CD4-positive, alpha-beta T cell treated with Interleukin-4 for 4 hours (primary cell): ENCODE results near the gene ZDHHC14.

ENCODE experiments used
- DNase-seq: peaks from one replicate; pipeline ENCODE4 v3.0.0-alpha.2; 2020

Gene ZDHHC14

DNA sequence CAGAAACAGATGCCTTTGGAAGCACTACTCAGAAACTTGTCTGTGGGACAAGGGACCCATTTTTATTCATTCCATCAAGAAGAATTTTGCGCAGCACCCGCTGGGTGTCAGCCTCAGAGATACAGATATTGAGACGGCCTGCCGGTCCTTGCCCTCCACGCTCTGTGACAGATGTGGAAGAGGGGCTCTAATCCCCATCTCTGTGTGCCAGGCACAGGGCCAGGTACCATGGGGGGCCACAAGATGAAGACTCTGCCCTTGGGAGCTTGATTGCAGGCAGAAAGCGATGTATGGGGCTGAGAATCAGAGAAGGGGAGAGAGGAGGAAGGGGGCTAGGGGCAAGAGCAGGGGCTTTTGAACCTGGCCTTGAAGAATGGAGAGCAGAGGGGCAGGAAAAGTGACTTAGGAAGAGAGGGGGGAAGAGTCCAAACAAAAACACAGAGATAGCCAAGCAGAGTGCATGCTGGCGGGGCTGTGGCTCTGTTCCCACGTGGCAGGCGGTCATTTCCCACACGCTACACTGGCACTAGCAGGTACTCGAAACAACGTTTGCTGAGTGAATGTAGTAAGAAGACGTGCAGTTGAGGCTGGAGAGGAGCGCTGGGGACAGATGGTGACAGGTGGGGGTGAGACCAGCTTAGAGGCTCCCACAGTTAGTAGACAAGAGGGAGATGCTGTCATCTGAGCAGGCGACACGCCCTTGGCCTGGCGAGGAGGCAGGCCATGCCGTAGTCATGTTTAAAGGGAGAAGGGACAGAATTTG lies 271.8 kb downstream of the ZDHHC14 start:
- DNase-seq = no peak

DNA sequence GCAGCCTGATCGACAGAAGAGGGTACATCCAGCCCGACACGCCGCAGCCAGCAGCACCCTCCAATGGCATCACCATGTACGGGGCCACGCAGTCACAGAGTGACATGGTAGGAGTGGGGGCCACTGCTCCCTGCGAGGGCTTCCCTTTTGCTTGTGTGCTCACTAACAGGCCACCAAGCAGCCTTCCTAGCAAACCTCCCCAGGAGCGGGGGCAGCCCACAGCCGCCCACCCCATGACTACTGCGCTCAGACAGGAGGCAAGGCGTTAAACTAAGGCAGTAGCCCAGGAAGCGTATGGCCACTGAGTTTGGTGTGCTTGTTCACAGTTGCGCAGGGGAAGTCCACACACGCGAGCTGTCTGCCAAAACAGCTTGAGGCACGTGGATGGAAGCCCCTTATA lies 272.5 kb downstream of the ZDHHC14 start:
- no peak for DNase-seq

DNA sequence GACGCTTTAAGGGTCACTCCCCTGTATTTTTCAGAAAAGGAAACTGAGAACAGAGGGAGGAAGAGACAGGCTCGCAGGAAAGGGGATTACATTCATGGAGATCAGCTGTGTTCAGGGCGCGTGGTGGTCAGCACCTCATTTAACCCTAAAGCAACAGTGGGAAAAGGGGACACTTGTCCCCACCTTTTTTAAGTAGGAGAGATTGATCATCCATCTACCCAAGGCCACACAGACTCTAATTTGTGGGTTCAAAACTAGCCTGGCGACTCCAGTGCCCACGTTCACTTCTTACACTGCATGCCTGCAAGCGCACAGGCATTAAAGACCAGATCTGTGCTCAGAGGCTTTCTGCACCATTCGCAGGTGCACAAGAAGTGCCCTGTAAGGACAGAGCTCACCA lies 274.1 kb downstream of the ZDHHC14 start:
- DNase-seq = no peak

DNA sequence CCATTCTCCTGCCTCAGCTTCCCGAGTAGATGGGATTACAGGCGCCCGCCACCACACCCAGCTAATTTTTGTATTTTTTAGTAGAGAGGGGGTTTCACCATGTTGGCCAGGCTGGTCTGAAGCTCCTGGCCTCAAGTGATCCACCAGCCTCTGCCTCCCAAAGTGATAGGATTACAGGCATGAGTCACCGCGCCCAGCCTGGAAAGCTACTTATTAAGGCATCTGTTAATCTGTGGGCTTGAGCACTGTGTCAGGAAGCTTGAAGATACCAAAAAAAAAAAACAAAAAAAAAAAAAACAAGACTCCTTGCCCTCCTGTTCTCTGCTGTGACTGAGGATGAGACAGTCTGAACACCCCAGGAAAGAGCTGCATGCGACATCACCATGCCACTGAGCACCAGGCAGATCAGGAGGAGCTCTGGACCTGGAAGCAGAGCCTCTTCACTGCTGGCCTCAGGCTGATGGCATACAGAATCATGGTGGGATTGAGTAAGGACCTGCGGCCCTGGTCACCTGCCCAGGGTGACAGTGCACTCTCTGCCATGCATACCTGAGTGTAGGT lies 275.5 kb downstream of the ZDHHC14 start:
- DNase-seq = no peak

DNA sequence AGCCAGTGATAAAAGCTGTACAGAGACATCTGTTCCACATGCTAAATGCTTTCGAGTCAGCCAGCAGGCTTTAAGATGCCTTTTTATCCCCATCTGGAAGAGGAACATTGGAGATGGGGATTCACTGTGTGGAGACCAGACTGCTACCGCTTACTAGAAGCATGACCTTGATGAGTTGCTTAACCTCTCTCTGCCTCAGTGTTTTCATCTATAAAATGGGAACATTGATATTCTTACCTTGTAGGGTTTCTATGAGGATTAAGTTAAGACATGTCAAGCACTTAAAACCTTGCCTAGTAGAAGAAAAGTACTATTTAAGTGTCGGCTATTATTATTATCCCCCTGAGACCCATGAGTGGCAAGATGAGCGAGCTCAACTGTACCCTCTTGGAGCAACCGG lies 276.8 kb downstream of the ZDHHC14 start:
- DNase-seq = no peak

DNA sequence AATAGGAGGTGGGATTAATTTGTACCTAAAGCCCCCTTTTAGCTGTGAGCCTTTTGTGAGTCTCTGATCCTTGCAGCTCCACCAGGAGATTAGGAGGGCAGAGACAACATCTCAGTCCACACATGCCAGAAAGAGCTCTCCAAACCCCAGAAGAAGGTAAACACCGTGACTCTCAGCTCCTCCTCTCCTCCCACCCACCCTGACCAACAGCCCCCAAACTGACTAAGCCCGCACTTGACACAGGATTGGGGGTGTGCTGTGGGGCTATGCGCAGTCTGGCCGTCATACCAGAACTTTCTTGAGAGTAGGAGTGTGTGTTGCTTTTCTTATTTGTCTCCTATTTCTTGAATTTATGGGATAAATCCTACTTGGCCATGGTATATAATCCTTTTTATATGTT lies 277.3 kb downstream of the ZDHHC14 start:
- no peak for DNase-seq

DNA sequence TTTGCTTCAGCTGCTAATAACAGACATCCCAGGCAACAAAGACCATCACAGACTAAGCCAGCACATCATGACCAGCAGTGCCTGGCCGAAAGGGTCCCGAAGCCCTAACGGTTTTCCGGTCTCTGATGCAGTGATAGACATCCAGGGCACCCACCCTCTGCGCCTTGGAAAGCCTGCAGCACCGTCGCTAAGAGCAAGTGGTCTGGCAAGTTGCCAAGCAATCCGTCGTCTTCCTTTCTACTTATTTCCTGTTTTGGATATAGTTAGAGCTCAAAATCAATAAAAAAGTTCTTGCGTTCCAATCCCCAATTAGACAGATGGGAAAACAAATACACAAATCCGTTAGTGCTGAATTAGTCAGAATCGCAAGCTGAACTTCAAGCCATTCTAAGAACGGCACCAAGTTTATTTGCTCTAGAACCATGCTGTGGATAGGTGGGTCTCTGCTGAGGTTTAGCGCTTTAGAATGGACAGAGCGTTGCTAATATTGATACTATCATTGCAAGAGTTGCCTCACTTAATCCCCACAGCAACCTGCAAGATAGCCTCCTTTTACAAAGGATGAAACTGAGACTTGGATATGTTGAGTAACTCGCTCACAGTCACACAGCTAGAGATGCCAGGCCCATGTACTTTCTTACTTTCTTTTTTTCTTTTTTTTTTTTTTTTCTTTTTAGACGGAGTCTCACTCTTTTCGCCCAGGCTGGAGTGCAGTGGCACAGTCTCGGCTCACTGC lies 278.7 kb downstream of the ZDHHC14 start:
- DNase-seq = no peak

DNA sequence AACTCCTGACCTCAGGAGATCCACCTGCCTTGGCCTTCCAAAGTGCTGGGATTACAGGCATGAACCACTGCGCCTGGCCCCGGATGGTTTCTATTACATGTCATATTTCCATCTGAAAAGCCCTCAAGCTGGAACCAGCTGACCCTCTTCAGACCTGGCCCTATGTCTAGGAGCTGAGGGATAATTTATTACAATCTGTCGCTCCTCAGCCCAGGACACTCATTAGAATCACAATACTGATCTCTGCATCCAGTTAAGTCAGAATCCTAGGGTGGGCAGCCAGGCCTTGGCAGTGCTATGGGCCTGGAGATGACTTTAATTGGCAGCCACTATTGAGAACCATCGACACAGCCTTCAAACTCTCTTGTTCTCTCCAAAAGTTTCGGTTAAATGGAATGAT lies 279.4 kb downstream of the ZDHHC14 start:
- no peak for DNase-seq

DNA sequence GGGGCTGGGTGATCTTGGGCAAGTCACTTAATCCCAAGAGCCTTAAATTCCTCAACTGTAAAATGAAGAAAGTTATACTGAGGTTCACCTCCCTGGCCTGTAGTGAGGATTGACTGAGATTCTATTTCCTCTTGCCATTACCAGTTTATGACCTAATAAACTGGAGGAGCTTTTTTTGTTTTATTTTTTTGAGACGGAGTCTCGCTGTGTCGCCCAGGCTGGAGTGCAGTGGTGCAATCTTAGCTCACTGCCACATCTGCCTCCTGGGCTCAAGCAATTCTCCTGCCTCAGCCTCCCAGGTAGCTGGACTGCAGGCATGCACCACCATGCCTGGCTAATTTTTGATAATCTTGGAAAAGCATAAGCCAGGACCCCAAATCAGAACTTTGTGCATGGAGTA lies 280.7 kb downstream of the ZDHHC14 start:
- DNase-seq = no peak

DNA sequence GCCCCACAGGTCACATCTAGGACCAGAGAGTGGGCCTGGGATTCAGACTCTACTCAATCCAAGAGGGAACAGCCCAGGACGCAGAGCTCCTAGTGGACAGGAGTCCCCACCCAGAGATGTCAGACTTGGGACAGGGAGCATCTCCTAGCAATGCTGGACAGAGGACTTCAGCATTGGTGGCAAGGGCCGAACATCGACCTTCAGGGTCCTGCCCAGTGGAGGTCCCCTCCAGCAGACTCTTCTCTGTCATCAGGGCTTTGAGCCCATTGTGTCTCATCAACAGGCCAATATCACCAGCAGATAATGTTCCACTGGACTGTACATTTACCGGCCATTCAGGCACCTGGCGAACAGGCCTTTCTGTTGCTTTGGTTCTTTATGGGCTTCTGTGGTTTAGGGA lies 282.3 kb downstream of the ZDHHC14 start:
- DNase-seq = no peak

DNA sequence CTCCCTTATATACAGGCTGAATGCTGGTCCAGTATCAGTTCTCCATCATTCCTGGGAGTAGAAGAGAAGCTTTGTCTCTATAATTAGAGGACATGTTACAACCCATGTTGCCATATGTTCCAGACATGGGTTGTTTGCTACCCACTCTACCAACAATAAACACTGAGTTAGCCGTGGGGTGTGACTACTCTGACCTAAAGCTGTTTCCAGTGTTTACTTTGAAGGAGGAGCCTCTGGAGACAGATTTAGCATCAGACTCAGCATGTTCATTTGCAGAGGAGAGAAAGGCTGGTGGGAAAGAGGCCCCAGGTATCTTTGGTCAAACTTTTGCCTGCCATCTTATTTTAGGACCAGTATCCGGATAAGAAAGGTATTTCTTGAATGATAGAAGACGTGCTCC lies 284.2 kb downstream of the ZDHHC14 start:
- no peak for DNase-seq

DNA sequence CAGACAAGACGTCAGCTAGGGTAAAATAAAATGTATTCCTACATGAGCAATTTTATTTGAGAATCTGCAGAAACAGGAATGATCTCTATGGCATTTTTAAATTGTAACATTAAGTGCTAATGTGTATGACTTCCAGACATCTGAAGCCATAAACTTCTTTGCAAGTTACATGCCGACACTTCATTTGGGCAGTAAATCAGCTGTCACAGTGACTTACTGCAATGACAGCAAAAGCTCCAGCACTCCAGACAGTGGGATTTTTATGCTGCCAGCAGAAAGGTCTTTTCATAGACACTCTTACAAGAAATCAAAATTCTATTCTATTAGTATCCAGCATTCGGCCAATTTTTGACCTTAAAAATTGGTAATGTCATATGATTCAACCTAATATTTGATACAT lies 285.7 kb downstream of the ZDHHC14 start:
- no peak for DNase-seq

DNA sequence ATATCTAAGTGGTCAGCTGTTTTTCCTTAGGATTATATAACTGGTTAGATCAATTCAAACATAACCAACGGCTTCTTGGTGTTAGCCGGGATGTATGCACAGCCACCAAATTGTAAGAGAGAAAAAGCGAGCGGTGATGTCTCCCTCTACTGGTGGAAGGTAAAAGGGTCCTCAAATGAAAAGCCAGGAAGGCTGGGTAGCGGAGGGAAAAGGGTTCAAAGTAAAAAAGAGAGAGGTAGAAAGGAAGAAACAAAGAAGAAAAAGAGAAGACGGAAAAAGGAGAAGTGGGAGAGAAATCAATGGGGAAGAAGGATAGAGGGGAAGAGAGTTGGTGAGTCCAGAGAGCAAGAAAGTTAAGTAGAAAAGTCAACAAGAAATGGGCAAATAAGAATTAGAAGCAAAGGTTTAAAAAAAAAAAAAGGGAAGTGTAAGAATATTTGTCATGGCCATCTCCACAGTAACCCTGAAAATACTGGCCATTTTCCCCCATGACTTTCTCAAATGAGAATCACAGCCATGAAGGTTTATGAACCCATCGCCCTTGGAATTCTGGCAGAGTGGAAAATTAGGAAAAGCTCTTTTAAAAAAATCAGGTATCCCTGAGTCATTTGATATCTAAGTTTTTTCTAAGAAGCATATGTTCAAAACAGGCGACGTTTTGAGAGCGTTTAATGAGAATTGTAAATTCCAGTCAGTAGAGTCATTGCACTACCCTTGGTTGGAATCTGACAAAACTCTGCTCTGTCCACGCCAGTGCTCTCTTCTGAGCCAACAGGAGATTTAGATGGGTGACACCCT lies 286.4 kb downstream of the ZDHHC14 start:
- DNase-seq = peak; percentile 57

DNA sequence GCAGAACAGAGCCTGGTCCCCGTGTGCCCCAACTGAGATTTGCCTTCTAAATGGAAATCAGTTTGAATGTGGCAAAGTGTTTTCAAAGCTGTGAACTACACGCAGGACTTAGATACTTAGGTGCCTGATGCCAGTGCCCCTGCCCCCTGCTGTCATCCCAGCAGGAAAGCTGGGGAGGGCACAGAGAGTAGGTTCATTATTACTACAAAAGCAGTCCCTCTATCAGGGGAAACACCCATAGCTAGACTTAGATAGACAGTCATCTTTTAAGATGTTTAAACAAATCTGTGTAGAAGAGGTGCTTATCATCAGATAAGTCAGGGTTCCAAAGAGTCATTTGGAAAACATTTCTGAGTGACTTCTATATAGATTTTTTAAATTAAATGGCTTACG lies 287.0 kb downstream of the ZDHHC14 start:
- DNase-seq = no peak

DNA sequence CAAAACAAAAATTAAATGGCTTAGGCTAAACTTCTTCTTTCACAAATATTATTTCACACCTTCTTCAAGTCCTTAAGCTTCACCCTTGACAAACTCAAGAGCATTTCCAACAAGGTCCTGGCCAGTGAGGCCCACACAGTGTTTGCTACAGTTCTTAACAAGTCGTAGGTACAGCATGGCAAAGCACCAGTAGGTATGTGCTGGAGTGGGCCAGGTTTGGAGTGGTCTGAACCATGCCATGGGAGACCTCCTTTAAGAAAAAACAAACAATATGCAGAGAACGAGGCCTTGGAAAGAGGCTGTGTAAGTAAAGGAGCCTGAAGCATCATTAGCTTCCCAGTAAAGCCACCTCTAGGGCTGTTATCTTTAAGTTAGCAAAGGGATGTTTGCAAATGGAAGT lies 287.7 kb downstream of the ZDHHC14 start:
- no peak for DNase-seq

DNA sequence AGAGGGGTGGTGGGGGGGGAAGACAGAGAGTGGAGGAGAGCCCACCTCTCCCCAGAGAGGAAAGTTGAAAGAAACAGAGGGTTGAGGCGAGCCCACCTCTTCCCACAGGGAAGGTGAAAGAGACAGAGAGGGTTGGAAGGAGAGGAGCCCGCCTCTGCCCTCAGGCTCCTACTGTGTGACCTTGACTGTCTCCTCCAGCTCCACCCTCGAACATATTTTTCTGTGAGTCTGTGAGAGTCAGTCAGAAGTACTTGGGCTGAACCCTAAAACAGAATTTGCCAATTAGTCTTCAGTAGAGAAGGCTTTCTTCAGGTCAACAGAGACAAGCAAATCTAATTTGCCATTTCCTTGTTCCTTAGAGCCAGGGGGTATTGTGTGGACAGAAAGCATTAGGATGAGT lies 288.3 kb downstream of the ZDHHC14 start:
- no peak for DNase-seq

DNA sequence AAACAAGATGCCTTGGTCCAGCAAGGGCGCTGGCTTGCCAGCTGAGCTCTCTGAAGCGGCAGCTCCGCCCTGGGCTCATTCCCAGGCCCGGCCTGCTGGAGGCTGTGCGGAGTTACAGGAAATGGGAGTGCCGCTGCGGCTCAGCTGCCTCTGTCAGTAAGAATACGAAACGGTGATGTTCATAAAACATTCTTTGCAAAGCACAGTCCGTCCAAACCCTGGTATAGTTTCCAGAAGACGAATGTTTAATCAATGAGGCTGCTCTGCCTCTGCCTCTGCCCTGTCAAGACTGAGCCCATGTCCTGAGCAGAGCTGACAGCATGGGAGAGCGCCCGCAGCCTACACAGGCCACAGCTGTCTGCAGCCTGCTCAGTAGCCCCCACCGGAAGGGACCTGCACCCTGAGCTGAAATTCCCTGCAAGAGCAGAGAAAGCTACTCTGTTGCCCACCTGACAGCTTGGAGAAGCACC lies 288.8 kb downstream of the ZDHHC14 start:
- no peak for DNase-seq

DNA sequence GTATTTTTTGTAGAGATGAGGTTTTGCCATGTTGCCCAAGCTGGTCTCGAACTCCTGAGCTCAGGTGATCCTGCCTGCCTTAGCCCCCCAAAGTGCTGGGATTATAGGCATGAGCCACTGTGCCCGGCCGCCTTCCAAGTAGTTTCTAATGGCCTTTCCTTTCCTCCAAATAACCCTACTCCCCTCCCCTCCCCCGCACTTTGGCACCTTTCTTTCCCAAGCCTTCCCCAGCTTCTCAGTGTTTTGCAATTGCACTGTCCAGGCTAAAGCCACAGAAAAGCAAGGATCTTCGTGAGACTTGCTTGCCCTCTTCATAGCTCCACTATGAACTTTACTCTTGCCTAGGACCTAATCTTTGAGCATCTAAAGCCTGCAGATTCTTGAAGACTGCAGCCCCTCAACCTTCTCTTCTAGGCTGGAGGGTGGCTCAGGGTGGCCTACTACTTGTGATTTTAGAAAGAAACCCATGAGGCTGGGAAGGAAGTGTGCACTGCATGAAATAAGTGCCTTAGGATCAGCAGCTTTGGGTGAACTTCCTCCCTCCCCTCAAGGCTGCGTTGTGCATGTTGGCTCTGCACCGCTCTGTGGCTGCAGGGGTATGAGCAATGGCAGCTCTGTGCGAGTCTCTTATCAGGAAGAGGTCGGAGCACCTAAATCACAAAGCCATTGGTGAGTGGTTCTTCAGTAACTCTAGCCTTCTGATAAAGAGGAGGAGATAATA lies 289.6 kb downstream of the ZDHHC14 start:
- no peak for DNase-seq

DNA sequence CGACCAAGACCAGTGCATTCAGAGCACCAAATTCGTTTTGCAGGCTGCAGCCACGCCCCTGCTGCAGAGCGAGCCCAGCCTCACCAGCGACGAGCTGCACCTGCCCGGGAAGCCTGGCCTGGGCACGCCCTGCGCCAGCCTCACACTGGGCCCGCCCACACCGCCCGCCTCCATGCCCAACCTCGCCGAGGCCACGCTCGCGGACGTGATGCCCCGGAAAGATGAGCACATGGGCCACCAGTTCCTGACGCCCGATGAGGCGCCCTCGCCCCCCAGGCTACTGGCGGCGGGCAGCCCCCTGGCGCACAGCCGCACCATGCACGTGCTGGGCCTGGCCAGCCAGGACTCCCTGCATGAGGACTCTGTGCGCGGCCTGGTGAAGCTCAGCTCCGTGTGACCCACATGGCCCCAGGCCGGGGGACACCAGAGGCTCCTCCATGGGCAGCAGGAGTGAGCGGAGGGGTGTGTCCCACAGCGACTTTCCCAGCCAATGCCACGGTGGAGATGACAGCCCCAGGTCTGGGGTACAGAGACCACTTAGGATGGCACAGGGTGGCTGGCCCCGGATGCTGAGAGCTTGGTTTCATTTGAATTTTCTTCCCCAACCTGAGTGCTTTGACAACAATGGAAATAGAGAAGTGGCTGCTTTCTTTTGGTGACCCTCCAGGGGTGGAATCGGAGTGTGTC lies 291.9 kb downstream of the ZDHHC14 start:
- no peak for DNase-seq

DNA sequence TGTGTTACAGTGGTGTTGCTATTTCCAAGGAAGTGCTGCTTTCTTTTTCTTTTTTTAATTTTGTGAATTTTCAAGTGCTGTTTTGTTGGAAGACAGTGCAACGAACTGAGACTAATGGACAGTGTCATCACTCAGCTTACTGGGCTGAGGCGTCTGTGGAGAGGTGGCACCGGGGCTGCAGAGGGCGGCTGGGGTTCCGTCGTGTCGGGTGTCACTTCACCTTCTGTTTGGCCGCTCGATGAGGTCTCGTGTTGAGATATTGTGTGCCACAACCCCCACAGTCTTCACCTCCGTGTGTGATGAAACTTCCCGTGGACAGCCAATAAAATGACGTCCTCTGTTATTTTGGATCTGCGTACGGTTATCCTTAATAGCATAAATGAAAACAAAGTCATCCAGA lies 292.6 kb downstream of the ZDHHC14 start:
- DNase-seq = no peak

DNA sequence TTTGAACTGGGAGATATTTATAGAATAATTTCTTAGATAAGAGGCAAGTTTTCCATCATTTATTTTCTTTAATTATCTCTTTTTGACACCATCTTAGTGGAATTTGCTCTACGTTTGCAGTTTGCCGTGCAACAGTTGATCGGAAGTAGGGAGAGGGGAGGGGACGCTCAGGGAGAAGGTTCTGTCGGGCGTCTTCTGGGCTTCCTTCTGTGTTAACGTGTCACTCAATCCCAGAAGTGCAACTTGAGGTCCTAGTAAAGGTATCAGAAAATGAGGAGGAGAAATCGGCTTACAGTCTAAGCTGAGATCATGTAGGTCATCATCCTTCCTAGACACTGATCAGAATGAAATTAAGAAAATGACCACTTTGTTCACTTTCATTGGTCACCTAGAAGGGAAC lies 293.1 kb downstream of the ZDHHC14 start:
- no peak for DNase-seq

DNA sequence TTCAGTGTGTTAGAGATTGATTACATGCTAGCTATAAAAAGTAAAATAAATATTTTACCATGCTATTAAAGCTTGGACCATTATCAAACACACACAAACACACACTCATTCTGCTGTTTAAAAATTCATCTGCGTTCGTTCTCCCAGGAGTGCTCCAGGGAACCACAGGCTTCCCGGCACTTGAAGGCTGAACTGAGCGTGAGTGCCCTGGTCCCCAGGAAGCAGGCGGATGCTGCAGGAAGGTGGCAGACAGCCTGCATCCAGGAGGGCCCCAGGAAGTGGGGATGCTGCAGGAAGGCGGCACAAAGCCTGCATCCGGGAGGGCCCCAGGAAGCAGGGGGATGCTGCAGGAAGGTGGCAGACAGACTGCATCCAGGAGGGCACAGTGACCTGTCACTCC lies 294.8 kb downstream of the ZDHHC14 start:
- no peak for DNase-seq
